ENCODE data around the gene LHFPL3.
"Not testable (repeated sequence)": the region's sequence is repeated elsewhere in the genome, so short reads cannot be mapped to it uniquely, and the experiment has no call there.

LHFPL3 gene

GRCh38 chr7:104933521-104933988, 605.2 kb downstream of the LHFPL3 start:
- DNase-seq (ENCODE audit: low spot score): no peak

- DNase-seq (ENCODE audit: low spot score): no peak
Observed at GRCh38 chr7:104934665-104935064, 606.3 kb downstream of the LHFPL3 start.

- DNase-seq (ENCODE audit: low spot score): no peak
Observed at GRCh38 chr7:104935276-104935675, 606.9 kb downstream of the LHFPL3 start.

- DNase-seq (ENCODE audit: low spot score): no peak
Observed at GRCh38 chr7:104936546-104936945, 608.1 kb downstream of the LHFPL3 start.

GRCh38 chr7:104937489-104937888, 609.1 kb downstream of the LHFPL3 start:
- DNase-seq (ENCODE audit: low spot score): not testable (repeated sequence)

GRCh38 chr7:104938741-104939390, 610.5 kb downstream of the LHFPL3 start:
- DNase-seq (ENCODE audit: low spot score): no peak

- DNase-seq (ENCODE audit: low spot score): no peak
Observed at GRCh38 chr7:104940023-104940710, 611.8 kb downstream of the LHFPL3 start.

GRCh38 chr7:104943502-104944343, 615.3 kb downstream of the LHFPL3 start:
- DNase-seq (ENCODE audit: low spot score): no peak

- DNase-seq (ENCODE audit: low spot score): no peak
Observed at GRCh38 chr7:104945599-104945956, 617.2 kb downstream of the LHFPL3 start.

GRCh38 chr7:104946338-104946737, 617.9 kb downstream of the LHFPL3 start:
- no peak for DNase-seq (ENCODE audit: low spot score)

- DNase-seq (ENCODE audit: low spot score): no peak
Observed at GRCh38 chr7:104950006-104950405, 621.6 kb downstream of the LHFPL3 start.

GRCh38 chr7:104950754-104951153, 622.4 kb downstream of the LHFPL3 start:
- DNase-seq (ENCODE audit: low spot score): no peak

- no peak for DNase-seq (ENCODE audit: low spot score)
Observed at GRCh38 chr7:104951546-104951945, 623.1 kb downstream of the LHFPL3 start.

- DNase-seq (ENCODE audit: low spot score): no peak
Observed at GRCh38 chr7:104955276-104955675, 626.9 kb downstream of the LHFPL3 start.
